ENCODE results near the gene CSTF2T. TPM values are rescaled to one million over a fixed set of nuclear protein-coding genes. Genes with fewer than 3 reads are reported as not detected.

The CSTF2T gene
- total and polyA plus RNA-seq, 2 donors = 23.3 to 31.5 TPM

- H3K4me1 ChIP-seq (ENCODE audit: insufficient read depth) = no peaks in the 10 kb centered on the region
- H3K27ac ChIP-seq (ENCODE audit: low read depth) = no peak overlapping the region
- DNase-seq (ENCODE audit: extremely low spot score) = no peak
- no peak overlapping the region for H3K4me3 ChIP-seq (ENCODE audit: low read depth, low read length)
- 59% methylated on average over 1 of the region's 1 CpG for WGBS
- no peaks in the 10 kb centered on the region for H3K36me3 ChIP-seq (ENCODE audit: insufficient read depth)
These were observed 12.1 kb downstream of the CSTF2T start for GRCh38 chr10:51687296-51687695.

- Histone ChIP-seq H3K4me3 (ENCODE audit: low read depth, low read length) (no peak overlapping the region), H3K4me1 (ENCODE audit: insufficient read depth) (no peaks in the 10 kb centered on the region), H3K36me3 (ENCODE audit: insufficient read depth) (no peaks in the 10 kb centered on the region), H3K27ac (ENCODE audit: low read depth) (no peak overlapping the region)
- 92% methylated on average over 2 of the region's 2 CpGs for WGBS
- no peak for DNase-seq (ENCODE audit: extremely low spot score)
These were observed 13.6 kb downstream of the CSTF2T start for GRCh38 chr10:51685768-51686167.

GRCh38 chr10:51683031-51683691 lies 16.2 kb downstream of the CSTF2T start:
- Histone ChIP-seq H3K4me3 (ENCODE audit: low read depth, low read length) (no peak overlapping the region), H3K4me1 (ENCODE audit: insufficient read depth) (no peaks in the 10 kb centered on the region), H3K36me3 (ENCODE audit: insufficient read depth) (no peaks in the 10 kb centered on the region), H3K27ac (ENCODE audit: low read depth) (no peak overlapping the region)
- 56% methylated on average over 4 of the region's 4 CpGs for WGBS
- no peak for DNase-seq (ENCODE audit: extremely low spot score)

- 79% methylated on average over 6 of the region's 6 CpGs for WGBS
- Histone ChIP-seq H3K4me3 (ENCODE audit: low read depth, low read length) (no peak overlapping the region), H3K36me3 (ENCODE audit: insufficient read depth) (no peaks in the 10 kb centered on the region), H3K27ac (ENCODE audit: low read depth) (no peak overlapping the region), H3K4me1 (ENCODE audit: insufficient read depth) (no peaks in the 10 kb centered on the region)
- no peak for DNase-seq (ENCODE audit: extremely low spot score)
These were observed 19.6 kb downstream of the CSTF2T start for GRCh38 chr10:51679841-51680240.

GRCh38 chr10:51675088-51675487 lies 24.3 kb downstream of the CSTF2T start:
- Histone ChIP-seq H3K27ac (ENCODE audit: low read depth) (no peak overlapping the region), H3K4me1 (ENCODE audit: insufficient read depth) (no peaks in the 10 kb centered on the region), H3K4me3 (ENCODE audit: low read depth, low read length) (no peak overlapping the region), H3K36me3 (ENCODE audit: insufficient read depth) (no peaks in the 10 kb centered on the region)
- no peak for DNase-seq (ENCODE audit: extremely low spot score)

GRCh38 chr10:51672039-51672535 lies 27.3 kb downstream of the CSTF2T start:
- no peak overlapping the region for H3K27ac ChIP-seq (ENCODE audit: low read depth)
- no peak for DNase-seq (ENCODE audit: extremely low spot score)
- H3K4me1 ChIP-seq (ENCODE audit: insufficient read depth) = no peaks in the 10 kb centered on the region
- H3K4me3 ChIP-seq (ENCODE audit: low read depth, low read length) = no peak overlapping the region
- H3K36me3 ChIP-seq (ENCODE audit: insufficient read depth) = no peaks in the 10 kb centered on the region

GRCh38 chr10:51669041-51669440 lies 30.4 kb downstream of the CSTF2T start:
- WGBS = 97% methylated on average over 5 of the region's 5 CpGs
- no peaks in the 10 kb centered on the region for H3K4me1 ChIP-seq (ENCODE audit: insufficient read depth)
- H3K4me3 ChIP-seq (ENCODE audit: low read depth, low read length) = no peak overlapping the region
- DNase-seq (ENCODE audit: extremely low spot score) = no peak
- H3K36me3 ChIP-seq (ENCODE audit: insufficient read depth) = no peaks in the 10 kb centered on the region
- H3K27ac ChIP-seq (ENCODE audit: low read depth) = no peak overlapping the region

GRCh38 chr10:51668336-51668689 lies 31.1 kb downstream of the CSTF2T start:
- Histone ChIP-seq H3K36me3 (ENCODE audit: insufficient read depth) (no peaks in the 10 kb centered on the region), H3K27ac (ENCODE audit: low read depth) (no peak overlapping the region), H3K4me1 (ENCODE audit: insufficient read depth) (no peaks in the 10 kb centered on the region), H3K4me3 (ENCODE audit: low read depth, low read length) (no peak overlapping the region)
- DNase-seq (ENCODE audit: extremely low spot score) = no peak

- WGBS = 6% methylated on average over 1 of the region's 1 CpG
- no peak overlapping the region for H3K4me3 ChIP-seq (ENCODE audit: low read depth, low read length)
- no peaks in the 10 kb centered on the region for H3K36me3 ChIP-seq (ENCODE audit: insufficient read depth)
- DNase-seq (ENCODE audit: extremely low spot score) = no peak
- H3K27ac ChIP-seq (ENCODE audit: low read depth) = no peak overlapping the region
- no peaks in the 10 kb centered on the region for H3K4me1 ChIP-seq (ENCODE audit: insufficient read depth)
These were observed 31.6 kb downstream of the CSTF2T start for GRCh38 chr10:51667678-51668335.

GRCh38 chr10:51666456-51666855 lies 32.9 kb downstream of the CSTF2T start:
- no peaks in the 10 kb centered on the region for H3K4me1 ChIP-seq (ENCODE audit: insufficient read depth)
- no peak for DNase-seq (ENCODE audit: extremely low spot score)
- H3K27ac ChIP-seq (ENCODE audit: low read depth) = no peak overlapping the region
- H3K4me3 ChIP-seq (ENCODE audit: low read depth, low read length) = no peak overlapping the region
- H3K36me3 ChIP-seq (ENCODE audit: insufficient read depth) = no peaks in the 10 kb centered on the region

GRCh38 chr10:51663086-51663485 lies 36.3 kb downstream of the CSTF2T start:
- Histone ChIP-seq H3K4me1 (ENCODE audit: insufficient read depth) (no peaks in the 10 kb centered on the region), H3K36me3 (ENCODE audit: insufficient read depth) (no peaks in the 10 kb centered on the region), H3K4me3 (ENCODE audit: low read depth, low read length) (no peak overlapping the region), H3K27ac (ENCODE audit: low read depth) (no peak overlapping the region)
- WGBS = 87% methylated on average over 3 of the region's 3 CpGs
- no peak for DNase-seq (ENCODE audit: extremely low spot score)

GRCh38 chr10:51659344-51659743 lies 40.1 kb downstream of the CSTF2T start:
- Histone ChIP-seq H3K4me3 (ENCODE audit: low read depth, low read length) (no peak overlapping the region), H3K27ac (ENCODE audit: low read depth) (no peak overlapping the region)
- 98% methylated on average over 1 of the region's 1 CpG for WGBS

GRCh38 chr10:51658000-51658399 lies 41.4 kb downstream of the CSTF2T start:
- 37% methylated on average over 2 of the region's 2 CpGs for WGBS
- Histone ChIP-seq H3K4me3 (ENCODE audit: low read depth, low read length) (no peak overlapping the region), H3K4me1 (ENCODE audit: insufficient read depth) (no peaks in the 10 kb centered on the region), H3K27ac (ENCODE audit: low read depth) (no peak overlapping the region), H3K36me3 (ENCODE audit: insufficient read depth) (no peaks in the 10 kb centered on the region)
- no peak for DNase-seq (ENCODE audit: extremely low spot score)

More at GRCh38 chr10:51659344-51659743, 40.1 kb downstream of the CSTF2T start:
- no peak for DNase-seq (ENCODE audit: extremely low spot score)
- Histone ChIP-seq H3K36me3 (ENCODE audit: insufficient read depth) (no peaks in the 10 kb centered on the region), H3K4me1 (ENCODE audit: insufficient read depth) (no peaks in the 10 kb centered on the region)

GRCh38 chr10:51656503-51656902 lies 42.9 kb downstream of the CSTF2T start:
- Histone ChIP-seq H3K4me1 (ENCODE audit: insufficient read depth) (no peaks in the 10 kb centered on the region), H3K4me3 (ENCODE audit: low read depth, low read length) (no peak overlapping the region), H3K27ac (ENCODE audit: low read depth) (no peak overlapping the region), H3K36me3 (ENCODE audit: insufficient read depth) (no peaks in the 10 kb centered on the region)
- WGBS = 96% methylated on average over 3 of the region's 3 CpGs
- DNase-seq (ENCODE audit: extremely low spot score) = no peak
